GM19035 (cell line): ENCODE results near the gene NGDN.
"Not testable (repeated sequence)": the region's sequence is repeated elsewhere in the genome, so short reads cannot be mapped to it uniquely, and the experiment has no call there.

Experiments
- ATAC-seq: cut with Tn5 transposase; IDR thresholded peaks from one replicate; pipeline ENCODE4 v1.9.1; 2021; ENCODE audit not compliant: unreplicated experiment

The NGDN gene

GRCh38 chr14:23469127-23469905 is at the start of gene NGDN:
TSS of gene NGDN (plus strand) at chr14:23469703. CDS start at chr14:23469716, 13 bp downstream.
- ATAC-seq: peak; percentile 95

DNA sequence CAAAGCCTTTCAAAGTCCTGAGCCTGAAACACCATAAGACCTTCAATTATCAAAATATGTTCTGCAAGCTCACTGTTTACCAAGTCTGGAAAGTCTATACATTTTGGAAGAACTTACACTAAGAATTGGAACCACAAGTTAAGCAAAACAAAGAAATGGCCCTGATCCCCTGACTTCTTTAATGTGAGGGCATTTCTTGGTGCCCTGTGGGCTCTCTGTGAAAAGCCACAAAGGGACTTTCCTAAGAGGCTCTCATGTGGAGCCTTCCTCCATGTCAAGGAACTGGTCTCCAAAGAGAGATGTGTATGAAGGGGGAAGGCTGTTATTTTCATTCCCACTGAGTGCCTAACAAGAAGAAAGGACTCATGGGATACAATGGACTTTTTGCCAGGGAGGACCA is 47.9 kb upstream of the NGDN start:
- no peak for ATAC-seq

DNA sequence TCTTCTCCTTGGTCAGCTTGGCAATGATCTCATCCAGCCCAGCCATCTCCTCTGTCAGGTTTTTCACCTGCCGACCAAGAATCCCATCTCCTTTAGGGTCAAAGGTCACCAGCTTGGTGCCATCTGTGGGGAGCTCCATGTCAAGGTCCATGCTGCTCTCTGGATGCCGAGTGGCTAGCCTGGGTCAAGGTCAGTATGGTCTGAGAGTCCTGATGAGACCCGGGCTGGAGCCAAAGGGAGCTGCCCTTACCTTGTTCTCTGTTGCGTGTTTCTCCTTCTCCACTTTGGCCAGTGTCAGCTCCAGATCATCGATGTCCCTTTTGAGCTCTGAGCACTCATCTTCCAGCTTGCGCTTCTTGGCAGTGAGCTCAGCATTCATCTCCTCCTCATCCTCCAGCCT is 45.8 kb upstream of the NGDN start:
- no peak for ATAC-seq

DNA sequence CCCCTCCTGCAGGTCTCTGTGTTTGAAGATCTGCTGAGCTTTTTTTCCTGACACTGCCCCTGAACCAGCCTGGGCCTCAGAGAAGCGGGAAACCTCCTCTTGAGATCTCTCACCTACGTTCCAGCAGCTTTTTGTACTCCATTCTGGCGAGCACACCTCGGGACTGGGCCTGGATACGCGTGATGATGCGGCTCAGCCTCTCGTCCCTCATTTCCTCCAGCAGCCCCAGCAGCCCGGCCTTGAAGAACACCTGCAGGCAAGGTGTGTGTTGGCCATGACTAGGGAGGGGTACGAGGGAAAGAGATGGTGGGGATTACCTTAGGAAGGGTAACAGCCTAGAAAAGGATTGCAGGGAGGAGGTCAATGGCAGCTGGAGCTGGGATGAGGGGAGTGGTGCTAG is 44.3 kb upstream of the NGDN start:
- ATAC-seq: no peak

GRCh38 chr14:23425798-23426197 is 43.7 kb upstream of the NGDN start:
- not testable (repeated sequence) for ATAC-seq

- no peak for ATAC-seq
Measured at GRCh38 chr14:23428686-23429495, 40.6 kb upstream of the NGDN start.

DNA sequence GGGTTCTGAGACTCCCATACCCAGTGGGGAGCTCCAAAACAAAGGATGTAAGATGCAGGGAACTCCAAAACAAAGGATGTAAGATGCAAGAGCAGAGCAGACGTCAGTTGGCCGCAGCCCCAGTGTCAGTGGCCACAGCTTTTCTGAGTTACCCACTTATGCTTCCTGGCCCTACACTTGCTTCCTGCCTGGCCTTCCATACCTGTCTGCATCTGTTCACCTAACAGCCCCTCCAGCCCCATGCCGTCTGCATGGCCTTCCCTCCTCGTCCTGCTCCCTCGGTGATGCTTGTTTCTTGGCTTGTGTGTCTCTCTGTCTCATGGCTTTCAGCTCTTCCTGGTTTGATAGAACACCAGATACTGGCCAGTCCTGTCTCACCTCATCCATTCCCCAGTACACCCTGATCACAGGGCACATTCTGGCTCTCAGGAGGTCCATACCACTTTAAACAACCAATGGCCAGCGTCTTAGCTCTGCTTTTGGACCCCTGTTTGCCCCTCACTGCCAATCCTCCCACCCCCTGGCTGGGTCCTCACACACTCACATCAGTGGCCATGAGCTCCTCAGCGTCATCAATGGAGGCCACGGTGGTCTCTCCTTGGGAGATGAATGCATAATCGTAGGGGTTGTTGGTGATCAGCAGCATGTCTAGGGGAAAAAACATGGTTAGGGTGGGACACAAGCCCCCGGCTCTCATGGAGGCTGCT is 39.3 kb upstream of the NGDN start:
- no peak for ATAC-seq

- ATAC-seq: no peak
Measured at GRCh38 chr14:23430723-23431085, 38.8 kb upstream of the NGDN start.

DNA sequence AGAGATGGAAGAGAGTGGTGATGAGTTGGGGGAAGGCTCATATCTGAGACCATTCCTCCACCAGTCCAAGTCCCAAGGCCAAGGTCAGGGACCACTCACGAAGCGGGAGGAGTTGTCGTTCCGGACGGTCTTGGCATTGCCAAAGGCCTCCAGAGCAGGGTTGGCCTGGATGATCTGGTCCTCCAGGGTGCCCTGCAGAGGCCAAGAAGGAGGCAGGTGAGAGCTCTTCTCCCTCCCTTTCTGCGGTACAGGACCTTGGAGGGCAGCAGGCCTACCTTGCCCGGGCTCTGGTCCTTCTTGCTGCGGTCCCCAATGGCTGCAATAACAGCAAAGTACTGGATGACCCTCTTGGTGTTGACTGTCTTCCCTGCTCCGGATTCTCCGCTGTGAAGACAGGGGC is 38.0 kb upstream of the NGDN start:
- ATAC-seq: no peak

GRCh38 chr14:23432102-23432925 is 37.2 kb upstream of the NGDN start:
- no peak for ATAC-seq

DNA sequence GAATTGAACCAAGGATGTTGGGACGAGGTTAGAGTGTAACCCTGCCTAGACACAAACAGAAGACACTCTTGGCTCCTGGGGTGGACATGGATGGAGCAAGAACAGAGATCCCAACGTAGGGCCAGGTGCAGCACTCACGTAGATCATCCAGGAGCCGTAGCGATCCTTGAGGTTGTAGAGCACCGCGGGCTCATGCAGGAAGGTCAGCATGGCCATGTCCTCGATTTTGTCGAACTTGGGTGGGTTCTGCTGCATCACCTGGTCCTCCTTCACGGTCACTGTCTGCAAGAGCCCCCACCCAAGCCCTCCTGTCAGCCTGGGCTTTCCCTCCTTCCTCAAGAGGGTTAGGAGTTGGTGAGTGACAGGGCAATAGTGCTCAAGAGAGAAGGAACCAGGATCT is 36.6 kb upstream of the NGDN start:
- ATAC-seq: no peak

DNA sequence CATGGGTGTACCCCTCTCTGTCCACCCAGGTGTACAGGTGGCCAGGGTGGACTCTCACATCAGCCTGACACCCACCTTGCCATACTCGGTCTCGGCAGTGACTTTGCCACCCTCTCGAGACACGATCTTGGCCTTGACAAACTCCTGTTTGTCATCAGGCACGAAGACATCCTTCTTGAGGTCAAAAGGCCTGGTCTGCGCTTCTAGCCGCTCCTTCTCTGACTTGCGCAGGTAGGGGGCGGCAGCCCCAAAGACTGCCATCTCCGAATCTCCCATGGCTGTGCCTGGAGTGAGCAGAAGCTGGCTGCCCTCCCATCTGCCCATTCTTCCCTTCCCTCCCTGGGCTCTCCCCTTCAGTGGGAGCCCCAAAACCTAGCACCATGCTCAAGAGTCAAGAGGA is 36.0 kb upstream of the NGDN start:
- no peak for ATAC-seq

DNA sequence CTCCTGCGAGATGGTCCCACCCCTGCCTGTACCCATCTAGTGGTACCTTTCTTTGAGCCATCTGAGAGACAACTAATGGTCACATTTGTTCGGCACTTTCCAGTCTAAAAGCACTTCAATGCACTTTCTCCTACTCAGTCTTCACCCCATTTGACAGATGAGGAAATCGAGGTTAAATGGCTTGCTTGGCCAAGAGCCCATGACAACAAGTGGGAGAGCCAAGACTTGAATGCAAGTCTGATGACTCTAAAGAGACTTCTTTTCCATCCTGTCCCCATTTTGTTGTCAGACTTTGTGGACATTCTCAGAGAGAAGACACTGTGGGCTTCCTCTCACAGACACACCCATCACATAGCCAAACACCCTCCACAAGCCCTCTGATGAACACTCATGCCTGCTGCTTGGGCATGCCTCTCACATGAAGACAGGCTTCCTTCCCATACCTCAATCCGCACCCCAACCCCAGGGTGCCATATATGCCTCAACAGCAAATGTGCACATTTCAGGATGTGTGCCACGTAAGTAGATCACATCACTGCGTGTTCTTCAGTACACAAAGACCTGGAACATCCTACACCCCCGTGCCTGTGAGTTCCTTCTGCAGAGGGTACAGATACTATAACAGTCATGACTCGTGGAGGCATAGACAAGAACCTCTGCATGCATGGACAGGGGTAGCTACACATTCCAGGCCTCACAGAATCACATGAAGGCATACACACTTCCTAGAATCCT is 34.8 kb upstream of the NGDN start:
- ATAC-seq: no peak

- ATAC-seq: no peak
Measured at GRCh38 chr14:23435543-23436326, 33.8 kb upstream of the NGDN start, which contains the start of gene MYH7. TSS of gene MYH7 (minus strand) at chr14:23435660. CDS start at chr14:23433732, 1,928 bp downstream.

DNA sequence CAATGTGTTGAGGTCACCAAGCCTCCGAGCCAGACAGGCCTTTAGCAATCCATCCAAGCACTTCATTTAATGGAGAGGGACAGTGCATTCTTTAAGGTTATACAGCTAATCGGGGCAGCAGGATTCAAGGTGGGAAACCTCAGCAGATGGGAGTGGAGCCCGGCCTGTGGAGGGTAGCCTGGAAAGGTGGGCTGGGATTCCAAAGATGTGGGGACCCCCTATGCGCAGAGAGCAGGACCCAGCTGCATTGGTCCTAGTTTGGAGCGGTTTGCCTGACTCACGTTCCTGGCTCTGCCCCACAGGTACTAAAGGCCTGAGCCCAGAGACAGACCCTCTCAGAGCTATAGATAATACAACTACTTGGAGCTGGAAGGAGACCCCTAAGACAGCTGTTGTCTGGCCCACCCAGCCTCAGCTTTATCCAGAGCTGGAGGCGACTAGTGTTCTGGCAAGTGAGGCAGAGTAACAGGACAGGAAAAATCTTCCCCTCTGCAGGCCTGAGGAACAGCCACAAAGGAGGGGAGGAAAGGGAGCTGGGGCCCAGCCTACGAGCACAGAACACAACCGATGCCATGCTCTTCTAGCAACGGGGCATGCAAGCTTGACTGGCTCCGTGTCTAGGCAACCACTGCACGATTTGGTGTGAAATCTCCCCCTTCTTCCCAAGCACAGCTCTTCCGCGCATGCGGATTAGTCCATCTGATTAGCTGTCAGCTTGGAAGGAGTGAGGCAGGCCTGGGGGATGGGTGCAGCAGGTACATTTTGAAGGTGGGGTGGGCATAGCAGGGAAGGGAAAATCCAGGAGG is 33.0 kb upstream of the NGDN start:
- ATAC-seq: no peak

DNA sequence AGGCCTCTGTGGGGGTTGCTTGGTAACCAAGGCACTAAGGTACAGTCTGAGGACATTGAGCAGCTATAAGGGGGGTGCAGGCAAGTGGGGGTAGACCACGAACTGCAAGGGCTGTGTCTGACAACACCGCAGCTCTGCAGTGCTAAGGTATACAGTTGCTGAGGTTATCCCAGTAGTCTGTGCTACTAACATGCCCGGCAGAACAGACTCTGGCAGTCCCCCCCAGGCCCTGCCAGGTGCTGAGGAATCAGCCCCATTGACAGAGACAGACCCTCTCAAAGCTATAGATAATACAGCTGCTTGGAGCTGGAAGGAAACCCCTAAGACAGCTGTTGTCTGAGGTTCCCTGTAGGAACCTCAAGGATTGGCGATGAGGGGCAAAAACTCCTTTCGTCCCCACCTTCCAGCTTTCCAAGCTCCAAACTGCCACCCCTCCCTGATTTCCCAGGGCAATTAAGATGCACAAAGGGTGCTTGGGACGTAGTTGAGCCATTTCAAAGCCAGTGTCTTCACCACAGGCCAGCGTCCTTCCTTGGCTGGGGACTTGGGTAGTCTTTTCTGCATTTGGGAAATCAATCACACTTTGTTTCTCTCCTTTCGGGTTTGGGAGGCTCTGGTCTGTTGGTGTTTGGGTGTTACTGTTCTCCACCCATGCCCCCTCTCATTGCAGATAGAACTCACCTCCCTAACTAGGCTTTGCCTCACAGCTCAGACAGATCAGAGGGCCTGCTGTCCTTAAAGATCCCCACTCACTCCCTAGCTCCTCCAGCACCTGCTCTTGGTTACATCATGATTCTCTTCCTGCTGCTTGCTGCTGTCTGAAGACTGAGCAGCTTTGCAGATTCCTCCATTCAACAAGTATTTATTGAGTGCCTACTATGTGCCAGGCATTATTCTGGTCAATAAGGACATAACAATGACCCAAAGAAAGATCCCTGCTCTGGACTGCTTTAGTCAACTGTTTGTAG is 32.1 kb upstream of the NGDN start:
- no peak for ATAC-seq
